ENCODE results near the gene SATL1. TPM values are rescaled to one million over a fixed set of nuclear protein-coding genes. Genes with fewer than 3 reads are reported as not detected.

Gene SATL1, protein sequence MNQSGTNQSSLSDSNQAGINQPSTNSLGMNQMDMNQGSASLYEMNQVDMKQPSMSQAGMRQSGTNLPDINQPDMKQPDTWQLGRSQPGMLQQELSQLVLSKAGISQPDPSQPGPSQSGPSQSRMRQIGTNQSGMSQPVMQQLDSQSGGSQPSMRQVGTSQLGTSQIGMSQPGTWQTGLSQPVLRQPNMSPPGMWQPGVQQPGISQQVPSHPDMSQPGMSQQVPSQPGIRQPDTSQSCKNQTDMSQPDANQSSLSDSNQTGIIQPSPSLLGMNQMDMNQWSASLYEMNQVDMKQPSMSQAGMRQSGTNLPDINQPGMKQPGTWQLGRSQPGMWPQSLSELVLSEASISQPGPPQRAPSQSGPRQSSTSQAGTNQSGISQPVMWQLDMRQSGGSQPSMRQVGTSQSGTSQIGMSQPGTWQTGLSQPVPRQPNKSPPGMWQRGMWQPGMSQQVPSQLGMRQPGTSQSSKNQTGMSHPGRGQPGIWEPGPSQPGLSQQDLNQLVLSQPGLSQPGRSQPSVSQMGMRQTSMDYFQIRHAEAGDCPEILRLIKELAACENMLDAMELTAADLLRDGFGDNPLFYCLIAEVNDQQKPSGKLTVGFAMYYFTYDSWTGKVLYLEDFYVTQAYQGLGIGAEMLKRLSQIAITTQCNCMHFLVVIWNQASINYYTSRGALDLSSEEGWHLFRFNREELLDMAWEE
- not detected in 5 replicates for total RNA-seq (2022; extraction: Qiagen RNA extraction; ENCODE audit: low read depth)

DNA sequence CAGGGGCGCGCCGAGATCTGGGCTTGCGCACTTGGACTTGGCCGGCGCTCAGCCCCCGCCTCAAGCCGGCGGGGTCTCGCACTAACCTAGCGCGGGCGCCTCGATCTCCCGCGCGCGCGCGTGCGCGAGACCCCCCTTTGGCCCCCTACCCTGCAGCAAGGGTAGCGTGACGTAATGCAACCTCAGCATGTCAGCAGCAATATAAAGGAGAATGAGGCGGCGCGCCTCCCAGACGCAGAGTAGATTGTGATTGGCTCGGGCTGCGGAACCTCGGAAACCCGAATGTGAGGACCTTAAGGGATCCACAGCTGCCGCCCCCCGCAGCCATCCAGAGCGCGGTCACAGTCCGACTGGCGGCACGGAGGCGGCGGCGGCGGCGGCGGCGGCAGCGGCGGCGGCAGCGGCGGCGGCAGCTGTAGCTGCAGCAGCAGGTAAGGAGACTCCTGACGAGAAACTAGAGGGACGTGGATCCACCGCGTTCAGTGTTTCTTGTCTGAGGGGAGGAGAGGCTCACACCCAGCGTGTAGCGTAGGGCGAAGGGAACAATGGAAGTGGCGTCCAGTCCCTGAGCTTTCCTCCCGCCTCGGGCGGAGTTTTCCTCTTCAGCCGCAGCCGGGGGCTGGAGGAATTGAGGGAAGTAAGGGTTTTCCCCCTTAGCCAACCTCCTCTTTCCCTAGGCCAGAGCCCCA is at the start of gene SATL1, which contains the start of gene ZNF711:
Gene SATL1, minus strand, starts transcription at position 19 of the 689 bp plus-strand sequence. CDS start 134,811 bp downstream, outside the sequence.
Gene ZNF711, plus strand, starts transcription at position 231 of the 689 bp plus-strand sequence. CDS start 3,582 bp downstream, outside the sequence.

Other genes with a start within 250 kb of the SATL1 start
- 7.2 to 9.5 TPM (median 9.1 TPM) in 5 replicates for gene APOOL, start 239.9 kb downstream of the SATL1 start, total RNA-seq (2022; extraction: Qiagen RNA extraction; ENCODE audit: low read depth)
- 0.88 to 1.1 TPM (median 1.0 TPM) in 5 replicates for gene ZNF711, start 212 bp upstream of the SATL1 start, total RNA-seq (2022; extraction: Qiagen RNA extraction; ENCODE audit: low read depth)
- gene POF1B, start 135.9 kb upstream of the SATL1 start, total RNA-seq (2022; extraction: Qiagen RNA extraction; ENCODE audit: low read depth) = 2.4 to 4.2 TPM (median 2.8 TPM) in 5 replicates

Data from A549 treated with DMSO at 1 μM for 4 hours (cell line).